NCI-H187 (cell line): ENCODE data around the gene CELSR2.
A peak's percentile ranks its signal among the peaks of the same experiment; 100 is the strongest.

ENCODE experiments used
- DNase-seq, 2 experiments: peaks; one replicate each; lab custom pipeline; 2025; lab: John Stamatoyannopoulos, UW

CELSR2 gene

GRCh38 chr1:109306832-109307273, 57.5 kb downstream of the CELSR2 start, which contains the start of gene MYBPHL:
Gene MYBPHL (minus strand): TSS chr1:109307011. CDS start chr1:109306991, 20 bp downstream.
- peak; percentile 44 to 45 for DNase-seq

- DNase-seq, result peak in 1 of 2 experiments; percentile 40
Measured at GRCh38 chr1:109307274-109308021, 58.1 kb downstream of the CELSR2 start.

- no peak for DNase-seq
Measured at GRCh38 chr1:109309347-109309746, 60.0 kb downstream of the CELSR2 start.

- no peak for DNase-seq
Measured at GRCh38 chr1:109312246-109312645, 62.9 kb downstream of the CELSR2 start.

GRCh38 chr1:109312978-109313775, 63.8 kb downstream of the CELSR2 start:
- DNase-seq, result no peak

- no peak for DNase-seq
Measured at GRCh38 chr1:109314795-109315194, 65.5 kb downstream of the CELSR2 start.

GRCh38 chr1:109315288-109315687, 65.9 kb downstream of the CELSR2 start:
- DNase-seq, result no peak

- no peak for DNase-seq
Measured at GRCh38 chr1:109316506-109316905, 67.2 kb downstream of the CELSR2 start.

GRCh38 chr1:109319114-109319513, 69.8 kb downstream of the CELSR2 start:
- no peak for DNase-seq

GRCh38 chr1:109322974-109323373, 73.6 kb downstream of the CELSR2 start:
- no peak for DNase-seq
